Upper lobe of right lung (tissue), 1 donor: ENCODE measurements around the gene NAP1L4. TPM values are rescaled to one million over a fixed set of nuclear protein-coding genes. Genes with fewer than 3 reads are reported as not detected.

Source experiments
- ATAC-seq: fragments of 200-7000 bp; cut with Tn5 transposase; one replicate; pipeline ENCODE4 v1.9.1; 2020; ENCODE audit warnings: mild to moderate bottlenecking, moderate library complexity
- DNase-seq: peaks from one replicate; pipeline ENCODE4 v3.0.0-alpha.2; 2020
- H3K27ac ChIP-seq: fragments of 200-600 bp; one replicate; pipeline ENCODE4 v1.8.0; 2022
- H3K27me3 ChIP-seq: fragments of 200-600 bp; one replicate; pipeline ENCODE4 v1.8.0; 2022; ENCODE audit warnings: mild to moderate bottlenecking
- H3K36me3 ChIP-seq: fragments of 200-600 bp; one replicate; pipeline ENCODE4 v1.8.0; 2022
- H3K4me1 ChIP-seq: fragments of 200-600 bp; one replicate; pipeline ENCODE4 v1.8.0; 2022
- H3K4me3 ChIP-seq: fragments of 200-600 bp; one replicate; pipeline ENCODE4 v1.8.0; 2022; ENCODE audit warnings: mild to moderate bottlenecking
- H3K9me3 ChIP-seq: fragments of 200-600 bp; one replicate; pipeline ENCODE4 v1.8.0; 2022
- intact Hi-C: fragments of 100-400 bp; cut with DNase I; formaldehyde crosslinking; loops from one replicate; pipeline ENCODE4 v1.11.0; 2022
- total RNA-seq: library from RNA; stranded (reverse); fragmentation: NEBNext Ultra II Directional; extraction: Animal tissue kit (Norgen Biotek cat#: 25700); gene quantifications from one replicate; pipeline ENCODE4 v1.2.1, GENCODE V29; 2021
- TF ChIP-seq, protein P1 (sequence below): fragments of 200-600 bp; IDR thresholded peaks from one replicate; pipeline ENCODE4 v1.8.0; 2022; ENCODE audit warnings: antibody characterized with exemption
- donor health status: DM: no; HTN: yes; CAD: no; lungs with severe emphysema.

The NAP1L4 gene
- total RNA-seq, 1 donor from 2014 or later = 92.7 TPM

DNA sequence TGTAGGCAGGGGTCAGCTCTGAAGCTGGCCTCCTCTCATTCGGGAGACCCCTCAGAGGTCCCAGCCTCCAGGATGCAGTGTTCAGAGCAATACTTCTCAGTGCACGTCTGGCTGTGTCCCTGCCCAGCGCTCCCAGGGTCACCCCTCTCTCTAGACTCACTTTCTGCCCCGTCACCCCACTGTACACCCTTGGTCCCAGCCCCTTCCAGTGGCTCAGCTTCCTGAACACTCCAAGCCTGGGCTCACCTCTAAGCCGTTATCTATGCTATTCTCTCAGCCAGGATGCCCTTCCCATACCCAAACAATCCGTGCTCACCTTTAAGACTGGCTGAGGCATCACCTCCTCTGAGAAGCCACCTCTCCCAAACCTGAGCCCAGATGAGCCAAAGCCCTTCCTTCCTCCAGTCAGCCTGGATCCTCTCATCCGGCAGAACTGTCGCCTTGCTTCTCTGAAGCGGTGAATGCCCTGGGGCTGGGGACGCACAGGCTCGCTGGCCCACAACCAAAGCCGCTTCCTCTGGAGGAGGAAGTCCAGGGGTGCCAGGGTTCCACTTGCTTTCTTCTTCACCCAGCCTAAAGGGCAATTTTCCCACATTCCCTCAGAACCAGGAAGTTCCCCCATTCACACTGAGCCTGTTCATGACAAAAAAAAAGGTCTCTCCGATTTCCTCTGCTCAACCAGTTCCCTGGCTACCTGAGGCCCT lies 92.9 kb downstream of the NAP1L4 start:
- no peak for ATAC-seq
- Histone ChIP-seq H3K9me3 (no peaks in the 10 kb centered on the region), H3K4me1 (peaks cover 44% of the 10 kb centered on the region), H3K4me3 (peak overlapping the region; percentile 1), H3K27me3 (no peaks in the 10 kb centered on the region), H3K27ac (peak overlapping the region; percentile 73), H3K36me3 (no peaks in the 10 kb centered on the region)
- intact Hi-C loops = no loop called here
- DNase-seq = no peak
- TF ChIP-seq, protein P1, sequence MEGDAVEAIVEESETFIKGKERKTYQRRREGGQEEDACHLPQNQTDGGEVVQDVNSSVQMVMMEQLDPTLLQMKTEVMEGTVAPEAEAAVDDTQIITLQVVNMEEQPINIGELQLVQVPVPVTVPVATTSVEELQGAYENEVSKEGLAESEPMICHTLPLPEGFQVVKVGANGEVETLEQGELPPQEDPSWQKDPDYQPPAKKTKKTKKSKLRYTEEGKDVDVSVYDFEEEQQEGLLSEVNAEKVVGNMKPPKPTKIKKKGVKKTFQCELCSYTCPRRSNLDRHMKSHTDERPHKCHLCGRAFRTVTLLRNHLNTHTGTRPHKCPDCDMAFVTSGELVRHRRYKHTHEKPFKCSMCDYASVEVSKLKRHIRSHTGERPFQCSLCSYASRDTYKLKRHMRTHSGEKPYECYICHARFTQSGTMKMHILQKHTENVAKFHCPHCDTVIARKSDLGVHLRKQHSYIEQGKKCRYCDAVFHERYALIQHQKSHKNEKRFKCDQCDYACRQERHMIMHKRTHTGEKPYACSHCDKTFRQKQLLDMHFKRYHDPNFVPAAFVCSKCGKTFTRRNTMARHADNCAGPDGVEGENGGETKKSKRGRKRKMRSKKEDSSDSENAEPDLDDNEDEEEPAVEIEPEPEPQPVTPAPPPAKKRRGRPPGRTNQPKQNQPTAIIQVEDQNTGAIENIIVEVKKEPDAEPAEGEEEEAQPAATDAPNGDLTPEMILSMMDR = no peak

DNA sequence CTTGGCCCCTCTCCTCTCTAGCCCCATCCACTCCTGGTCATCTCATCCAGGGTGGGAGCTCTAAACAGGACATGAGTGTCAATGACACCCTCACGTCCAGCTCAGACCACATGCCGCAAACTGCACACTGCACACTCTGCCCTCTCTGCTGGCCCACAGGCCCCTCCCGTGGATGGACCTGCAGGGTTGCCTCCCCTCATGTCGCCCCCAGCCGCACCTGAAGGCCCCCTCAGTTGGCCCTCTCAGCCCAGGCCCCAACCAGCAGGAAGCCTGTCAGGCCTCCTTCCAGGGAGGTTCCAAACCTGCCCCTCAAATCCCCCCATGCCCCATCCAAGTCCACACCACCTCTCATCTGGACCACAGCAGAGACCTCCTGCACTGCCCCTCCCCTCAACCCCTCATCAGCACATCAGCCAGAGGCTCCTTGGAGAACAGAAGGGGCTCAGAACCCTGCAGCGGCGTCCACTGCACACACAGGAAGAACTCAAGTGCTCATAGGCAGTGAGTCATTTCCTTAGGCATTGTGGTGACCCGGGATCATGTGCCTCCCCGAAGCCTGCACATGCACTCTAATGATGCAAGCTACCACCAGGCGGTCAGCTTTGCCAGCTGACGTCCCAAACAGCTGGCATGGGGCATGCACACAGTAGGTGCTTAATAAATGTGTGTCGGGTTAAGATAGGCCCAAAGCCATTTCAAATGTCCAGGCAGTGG lies 93.6 kb downstream of the NAP1L4 start:
- Histone ChIP-seq H3K4me1 (peaks cover 42% of the 10 kb centered on the region), H3K9me3 (no peaks in the 10 kb centered on the region), H3K27me3 (no peaks in the 10 kb centered on the region), H3K4me3 (peak overlapping the region; percentile 16), H3K27ac (peak overlapping the region; percentile 73), H3K36me3 (no peaks in the 10 kb centered on the region)
- TF ChIP-seq, protein P1 = no peak
- ATAC-seq (peak; percentile 71), DNase-seq (peak; percentile 86)
- intact Hi-C loops = no loop called here

DNA sequence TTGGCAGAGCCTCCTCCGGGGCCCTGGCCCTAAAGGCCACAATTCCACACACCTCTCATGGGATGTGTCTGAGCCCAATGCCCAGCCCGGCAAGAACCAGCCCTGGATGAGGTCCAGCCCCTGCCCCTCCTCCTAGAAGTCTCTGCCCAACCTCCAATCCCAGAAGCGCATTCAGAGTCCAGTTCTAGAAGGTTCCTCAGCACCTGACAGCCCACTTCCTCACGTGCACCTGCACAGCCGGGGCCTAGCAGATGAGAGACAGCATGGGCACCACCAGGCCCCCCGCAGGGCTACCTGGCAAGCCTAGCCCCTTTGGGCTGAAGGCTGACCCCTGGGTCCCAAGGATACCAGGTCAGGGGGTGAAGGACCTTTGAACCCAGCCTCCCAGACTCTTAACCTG lies 95.1 kb downstream of the NAP1L4 start:
- DNase-seq (no peak), ATAC-seq (no peak)
- Histone ChIP-seq H3K27me3 (no peaks in the 10 kb centered on the region), H3K27ac (no peak overlapping the region), H3K4me3 (no peak overlapping the region), H3K9me3 (no peaks in the 10 kb centered on the region), H3K4me1 (peaks cover 41% of the 10 kb centered on the region), H3K36me3 (no peaks in the 10 kb centered on the region)
- TF ChIP-seq, protein P1 = no peak
- intact Hi-C loops = no loop called here

DNA sequence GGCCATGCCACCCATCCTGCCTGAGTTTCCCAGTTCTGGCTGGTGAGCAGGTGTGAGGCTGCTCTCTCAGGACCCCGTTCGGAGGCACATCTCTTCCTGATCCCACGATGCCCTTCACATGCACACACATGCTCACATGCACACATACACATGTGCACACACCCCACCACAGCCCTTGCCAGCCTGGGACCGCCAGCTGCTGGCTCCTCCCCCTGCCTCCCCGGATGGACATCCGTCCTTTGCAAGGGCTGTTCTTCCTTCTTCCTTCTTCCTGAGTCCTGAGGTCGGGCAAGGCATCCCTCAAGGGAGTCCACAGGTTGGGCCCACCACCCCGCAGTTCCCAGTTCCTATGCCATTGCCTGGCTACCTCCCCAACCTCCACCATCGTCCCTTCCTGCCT lies 96.1 kb downstream of the NAP1L4 start:
- no peaks in the 10 kb centered on the region for H3K27me3 ChIP-seq
- ATAC-seq (no peak), DNase-seq (no peak)
- peaks cover 43% of the 10 kb centered on the region for H3K4me1 ChIP-seq
- no peak overlapping the region for H3K4me3 ChIP-seq
- TF ChIP-seq, protein P1 = no peak
- H3K36me3 ChIP-seq = no peaks in the 10 kb centered on the region
- H3K9me3 ChIP-seq = no peaks in the 10 kb centered on the region
- no peak overlapping the region for H3K27ac ChIP-seq
- intact Hi-C loops = no loop called here

Other genes starting within 250 kb of the NAP1L4 start
- 42.1 TPM for gene CDKN1C, start 106.6 kb downstream of the NAP1L4 start, total RNA-seq
- gene PHLDA2, start 62.9 kb downstream of the NAP1L4 start, total RNA-seq = 15.5 TPM
- 34.6 TPM for gene CARS1, start 65.1 kb upstream of the NAP1L4 start, total RNA-seq
- gene OSBPL5, start 173.0 kb upstream of the NAP1L4 start, total RNA-seq = 52.6 TPM
- gene MRGPRG, start 226.5 kb upstream of the NAP1L4 start, total RNA-seq = not detected
- gene MRGPRE, start 240.1 kb upstream of the NAP1L4 start, total RNA-seq = not detected